ENCODE data around the gene GP9.
A peak's percentile ranks its signal among the peaks of the same experiment; 100 is the strongest.

Gene GP9

GRCh38 chr3:129039271-129040038, 21.1 kb upstream of the GP9 start:
- Histone ChIP-seq H3K27me3 (replicated peaks) (peaks cover 13% of the 10 kb centered on the region), H3K4me3 (ENCODE audit: low read depth, low read length) (no peak overlapping the region), H3K27ac (no peak overlapping the region), H3K36me3 (replicated peaks) (no peaks in the 10 kb centered on the region)
- TF ChIP-seq CTCF (IDR thresholded peaks at IDR 0.05; ENCODE audit: low read depth, low read length, missing control alignments): no peak
- DNase-seq: no peak
- in situ Hi-C loops (cut with HindIII; ENCODE audit: low pct_ligation_motif_present, low sequenced_read_pairs): no loop called here

GRCh38 chr3:129040039-129040336, 20.6 kb upstream of the GP9 start:
- no peak for TF ChIP-seq CTCF (IDR thresholded peaks at IDR 0.05; ENCODE audit: low read depth, low read length, missing control alignments)
- H3K27ac ChIP-seq: no peak overlapping the region
- no peaks in the 10 kb centered on the region for H3K36me3 ChIP-seq (replicated peaks)
- in situ Hi-C loops (cut with HindIII; ENCODE audit: low pct_ligation_motif_present, low sequenced_read_pairs): no loop called here
- peaks cover 13% of the 10 kb centered on the region for H3K27me3 ChIP-seq (replicated peaks)
- no peak for DNase-seq
- no peak overlapping the region for H3K4me3 ChIP-seq (ENCODE audit: low read depth, low read length)

- TF ChIP-seq CTCF (IDR thresholded peaks at IDR 0.05; ENCODE audit: low read depth, low read length, missing control alignments): no peak
- in situ Hi-C loops (cut with HindIII; ENCODE audit: low pct_ligation_motif_present, low sequenced_read_pairs): no loop called here
- Histone ChIP-seq H3K27me3 (replicated peaks) (peaks cover 13% of the 10 kb centered on the region), H3K27ac (no peak overlapping the region), H3K4me3 (ENCODE audit: low read depth, low read length) (no peak overlapping the region), H3K36me3 (replicated peaks) (no peaks in the 10 kb centered on the region)
- no peak for DNase-seq
These were observed 19.8 kb upstream of the GP9 start for GRCh38 chr3:129040579-129041300.

- no peak for DNase-seq
- in situ Hi-C loops (cut with HindIII; ENCODE audit: low pct_ligation_motif_present, low sequenced_read_pairs): no loop called here
- no peak overlapping the region for H3K27ac ChIP-seq
These were observed 14.9 kb upstream of the GP9 start for GRCh38 chr3:129045675-129046036.

GRCh38 chr3:129046037-129046731, 14.4 kb upstream of the GP9 start:
- peak; percentile 42 for TF ChIP-seq CTCF (IDR thresholded peaks at IDR 0.05; ENCODE audit: low read depth, low read length, missing control alignments)
- Histone ChIP-seq H3K27ac (no peak overlapping the region), H3K27me3 (replicated peaks) (peaks cover 8% of the 10 kb centered on the region), H3K4me3 (ENCODE audit: low read depth, low read length) (peak overlapping the region; percentile 15), H3K36me3 (replicated peaks) (no peaks in the 10 kb centered on the region)
- in situ Hi-C loops (cut with HindIII; ENCODE audit: low pct_ligation_motif_present, low sequenced_read_pairs): no loop called here
- no peak for DNase-seq

More at GRCh38 chr3:129045675-129046036, 14.9 kb upstream of the GP9 start:
- Histone ChIP-seq H3K36me3 (replicated peaks) (no peaks in the 10 kb centered on the region), H3K4me3 (ENCODE audit: low read depth, low read length) (peak overlapping the region; percentile 15), H3K27me3 (replicated peaks) (peaks cover 8% of the 10 kb centered on the region)
- TF ChIP-seq CTCF (IDR thresholded peaks at IDR 0.05; ENCODE audit: low read depth, low read length, missing control alignments): no peak
